ENCODE data around the gene UNC5A. TPM values are rescaled to one million over a fixed set of nuclear protein-coding genes. Genes with fewer than 3 reads are reported as not detected.

Gene UNC5A
- total RNA-seq, 1 donor from 2014 or later = not detected

DNA sequence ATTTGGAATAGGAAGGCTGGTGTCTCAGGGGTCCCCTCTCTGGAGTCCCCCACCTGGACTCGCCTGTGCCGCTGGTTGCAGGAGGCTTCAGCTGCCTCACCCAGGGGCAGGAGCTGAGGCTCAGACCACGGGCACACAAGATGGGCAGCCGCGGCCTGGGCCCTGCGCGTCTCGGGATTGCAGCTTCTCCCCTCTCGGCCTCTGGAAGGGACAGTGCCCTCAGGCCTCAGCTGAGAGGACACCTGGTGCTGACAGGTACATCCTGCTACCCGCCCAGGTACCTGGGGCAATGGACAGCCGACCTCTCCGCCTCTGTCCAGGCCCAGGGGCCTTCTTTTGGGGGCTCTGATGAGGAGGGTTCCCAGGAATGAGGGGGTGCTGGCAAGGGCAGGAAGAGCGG is 38.3 kb downstream of the UNC5A start:
- no peak overlapping the region for H3K27ac ChIP-seq
- H3K27me3 ChIP-seq = no peaks in the 10 kb centered on the region
- H3K4me1 ChIP-seq = no peaks in the 10 kb centered on the region
- no peaks in the 10 kb centered on the region for H3K36me3 ChIP-seq
- no peak for DNase-seq (ENCODE audit: extremely low spot score in 2 of 2)
- no peak overlapping the region for H3K4me3 ChIP-seq
- TF ChIP-seq, protein P1, sequence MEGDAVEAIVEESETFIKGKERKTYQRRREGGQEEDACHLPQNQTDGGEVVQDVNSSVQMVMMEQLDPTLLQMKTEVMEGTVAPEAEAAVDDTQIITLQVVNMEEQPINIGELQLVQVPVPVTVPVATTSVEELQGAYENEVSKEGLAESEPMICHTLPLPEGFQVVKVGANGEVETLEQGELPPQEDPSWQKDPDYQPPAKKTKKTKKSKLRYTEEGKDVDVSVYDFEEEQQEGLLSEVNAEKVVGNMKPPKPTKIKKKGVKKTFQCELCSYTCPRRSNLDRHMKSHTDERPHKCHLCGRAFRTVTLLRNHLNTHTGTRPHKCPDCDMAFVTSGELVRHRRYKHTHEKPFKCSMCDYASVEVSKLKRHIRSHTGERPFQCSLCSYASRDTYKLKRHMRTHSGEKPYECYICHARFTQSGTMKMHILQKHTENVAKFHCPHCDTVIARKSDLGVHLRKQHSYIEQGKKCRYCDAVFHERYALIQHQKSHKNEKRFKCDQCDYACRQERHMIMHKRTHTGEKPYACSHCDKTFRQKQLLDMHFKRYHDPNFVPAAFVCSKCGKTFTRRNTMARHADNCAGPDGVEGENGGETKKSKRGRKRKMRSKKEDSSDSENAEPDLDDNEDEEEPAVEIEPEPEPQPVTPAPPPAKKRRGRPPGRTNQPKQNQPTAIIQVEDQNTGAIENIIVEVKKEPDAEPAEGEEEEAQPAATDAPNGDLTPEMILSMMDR (IDR thresholded peaks at IDR 0.05) = no peak
- TF ChIP-seq POLR2AphosphoS5 (IDR thresholded peaks at IDR 0.05; ENCODE audit: insufficient read depth in 1 of 2, low read depth in 1 of 2) = no peak
- intact Hi-C loops (cut with DNase I) = no loop called here
- no peaks in the 10 kb centered on the region for H3K9me3 ChIP-seq

DNA sequence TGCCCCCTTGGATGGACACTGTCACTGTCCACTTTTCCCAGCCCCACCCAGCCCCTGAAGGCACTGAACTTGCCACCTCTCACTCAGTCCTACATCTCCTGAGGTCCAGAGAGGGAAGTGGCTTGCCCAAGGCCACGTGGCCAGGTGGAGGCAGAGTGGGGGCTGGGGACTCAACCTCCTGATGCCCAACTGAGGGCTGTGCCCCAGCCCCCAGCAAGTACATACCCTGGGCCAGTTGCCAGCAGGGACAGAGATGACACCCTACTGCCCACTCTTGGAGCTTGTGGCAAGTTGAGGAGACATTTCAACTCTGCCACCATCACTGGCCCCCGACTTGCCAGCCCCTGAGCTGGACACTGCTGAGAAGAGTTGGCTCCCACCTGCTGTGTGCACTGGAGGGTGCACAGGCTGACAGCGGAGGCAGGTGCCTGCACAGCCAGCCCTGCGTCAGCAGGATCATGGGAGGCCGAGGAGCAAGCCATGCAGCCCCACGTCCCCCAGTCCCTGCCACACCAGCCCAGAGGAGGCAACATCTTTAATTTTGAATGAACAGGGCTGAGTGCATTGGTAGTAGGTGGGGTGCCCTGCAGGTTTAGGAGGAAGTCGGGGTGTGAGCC is 39.4 kb downstream of the UNC5A start:
- Histone ChIP-seq H3K4me3 (no peak overlapping the region), H3K27ac (no peak overlapping the region), H3K4me1 (no peaks in the 10 kb centered on the region), H3K27me3 (no peaks in the 10 kb centered on the region), H3K9me3 (no peaks in the 10 kb centered on the region), H3K36me3 (no peaks in the 10 kb centered on the region)
- TF ChIP-seq, protein P1 (IDR thresholded peaks at IDR 0.05) = no peak
- TF ChIP-seq POLR2AphosphoS5 (IDR thresholded peaks at IDR 0.05; ENCODE audit: insufficient read depth in 1 of 2, low read depth in 1 of 2) (no peak), POLR2A (IDR thresholded peaks at IDR 0.05) (no peak)
- intact Hi-C loops (cut with DNase I) = no loop called here
- no peak for DNase-seq (ENCODE audit: extremely low spot score in 2 of 2)

DNA sequence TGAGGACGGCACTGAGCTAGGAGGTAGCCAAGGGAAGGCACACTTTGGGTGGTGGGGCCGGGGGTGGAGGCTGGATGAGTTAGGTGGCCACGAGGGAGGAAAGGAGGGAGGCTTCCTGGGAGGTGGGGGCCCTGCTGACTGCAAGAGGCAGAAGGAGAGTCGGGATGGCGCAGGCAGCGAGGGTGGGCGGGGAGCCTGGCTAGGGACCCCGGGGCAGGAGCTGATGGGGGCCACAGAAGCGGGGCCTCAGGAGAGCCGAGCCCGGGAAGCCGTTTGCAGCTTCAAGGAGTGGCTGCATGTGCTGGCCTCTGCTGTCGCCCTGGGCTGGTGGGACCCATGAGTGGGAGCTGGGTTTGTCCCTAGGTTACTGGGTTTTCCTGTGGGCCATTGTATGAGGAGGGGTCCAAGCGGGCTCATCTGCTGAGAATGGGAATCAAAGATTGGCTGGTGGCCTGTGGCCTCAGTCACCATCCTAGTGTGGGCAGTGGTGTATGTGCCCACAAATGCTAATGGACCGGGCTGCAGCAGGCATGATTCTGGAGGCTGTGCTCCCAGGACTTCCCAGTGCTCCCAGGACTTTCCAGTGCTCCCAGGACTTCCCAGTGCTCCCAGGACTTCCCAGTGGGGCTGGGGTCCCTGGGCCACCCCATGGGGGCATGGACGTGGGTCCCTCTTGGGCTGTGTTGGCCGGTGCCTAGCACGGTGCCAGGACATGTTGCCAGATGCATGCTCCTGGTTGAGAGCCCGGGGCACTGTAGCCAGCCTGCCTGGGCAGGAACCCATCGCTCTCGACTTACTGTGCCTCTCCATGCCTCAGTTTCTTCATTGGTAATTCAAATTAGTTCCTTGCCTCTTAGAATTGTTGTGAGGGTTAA is 40.2 kb downstream of the UNC5A start:
- no peak overlapping the region for H3K4me3 ChIP-seq
- no peaks in the 10 kb centered on the region for H3K9me3 ChIP-seq
- H3K4me1 ChIP-seq = no peaks in the 10 kb centered on the region
- H3K27me3 ChIP-seq = no peaks in the 10 kb centered on the region
- H3K36me3 ChIP-seq = no peaks in the 10 kb centered on the region
- intact Hi-C loops (cut with DNase I) = no loop called here
- no peak overlapping the region for H3K27ac ChIP-seq
- TF ChIP-seq POLR2AphosphoS5 (IDR thresholded peaks at IDR 0.05; ENCODE audit: insufficient read depth in 1 of 2, low read depth in 1 of 2) (no peak), POLR2A (IDR thresholded peaks at IDR 0.05) (no peak)
- TF ChIP-seq, protein P1 (IDR thresholded peaks at IDR 0.05) = no peak
- DNase-seq (ENCODE audit: extremely low spot score in 2 of 2) = no peak

DNA sequence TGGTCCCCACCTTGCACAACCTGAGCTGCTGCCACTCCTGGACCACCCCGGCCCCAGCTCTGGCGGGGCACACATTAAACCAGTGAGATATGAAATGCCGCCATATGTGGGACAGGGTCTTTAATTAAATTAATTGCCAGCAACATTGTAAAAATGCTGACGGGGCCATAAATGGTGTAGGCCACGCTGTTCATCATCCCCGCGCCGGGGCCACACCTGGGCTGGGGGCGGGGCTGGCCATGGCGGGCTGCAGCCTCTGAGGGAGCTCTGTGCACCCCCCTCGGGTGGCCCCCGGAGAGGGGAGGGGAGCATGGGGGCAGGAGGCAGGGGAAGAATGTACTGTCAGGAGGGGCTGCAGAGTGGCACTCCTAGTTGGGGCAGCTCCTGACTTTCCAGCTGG is 41.0 kb downstream of the UNC5A start:
- Histone ChIP-seq H3K27me3 (no peaks in the 10 kb centered on the region), H3K27ac (no peak overlapping the region)

More for the DNA sequence above, 41.0 kb downstream of the UNC5A start:
- intact Hi-C loops (cut with DNase I) = no loop called here
- TF ChIP-seq POLR2AphosphoS5 (IDR thresholded peaks at IDR 0.05; ENCODE audit: insufficient read depth in 1 of 2, low read depth in 1 of 2) (no peak), POLR2A (IDR thresholded peaks at IDR 0.05) (no peak)
- TF ChIP-seq, protein P1 (IDR thresholded peaks at IDR 0.05) = no peak
- Histone ChIP-seq H3K4me1 (no peaks in the 10 kb centered on the region), H3K36me3 (no peaks in the 10 kb centered on the region), H3K9me3 (no peaks in the 10 kb centered on the region), H3K4me3 (no peak overlapping the region)
- no peak for DNase-seq (ENCODE audit: extremely low spot score in 2 of 2)
